Central memory CD8-positive, alpha-beta T cell (primary cell): ENCODE measurements around the gene TRRAP.

Experiments used
- ATAC-seq: fragments of 150-1000 bp; cut with Tn5 transposase; replicated peaks from 2 replicates; pipeline ENCODE4 v1.10.0; 2022; ENCODE audit warnings: mild to moderate bottlenecking, moderate FRiP score, moderate number of reproducible peaks; ENCODE audit not compliant: poor library complexity, severe bottlenecking; ENCODE audit errors: extremely low read depth
- DNase-seq, 2 donors: peaks; one replicate each; pipeline ENCODE4 v3.0.0; 2021; ENCODE audit warnings: low spot score in 2 of 2
- H3K27ac Mint-ChIP-seq: one replicate; pipeline ENCODE4 v1.8.0; 2022; ENCODE audit warnings: low read depth, mild to moderate bottlenecking, moderate library complexity, mixed read lengths
- H3K27me3 Mint-ChIP-seq: one replicate; pipeline ENCODE4 v1.8.0; 2022; ENCODE audit warnings: mixed read lengths
- H3K36me3 Mint-ChIP-seq: one replicate; pipeline ENCODE4 v1.8.0; 2022; ENCODE audit warnings: mild to moderate bottlenecking, moderate library complexity, mixed read lengths; ENCODE audit not compliant: insufficient read depth
- H3K4me1 Mint-ChIP-seq: one replicate; pipeline ENCODE4 v1.8.0; 2022; ENCODE audit warnings: mixed read lengths
- H3K4me3 Mint-ChIP-seq: one replicate; pipeline ENCODE4 v1.8.0; 2022; ENCODE audit warnings: mild to moderate bottlenecking, moderate library complexity, mixed read lengths
- H3K9me3 Mint-ChIP-seq: one replicate; pipeline ENCODE4 v1.8.0; 2022; ENCODE audit warnings: mixed read lengths

The TRRAP gene

DNA sequence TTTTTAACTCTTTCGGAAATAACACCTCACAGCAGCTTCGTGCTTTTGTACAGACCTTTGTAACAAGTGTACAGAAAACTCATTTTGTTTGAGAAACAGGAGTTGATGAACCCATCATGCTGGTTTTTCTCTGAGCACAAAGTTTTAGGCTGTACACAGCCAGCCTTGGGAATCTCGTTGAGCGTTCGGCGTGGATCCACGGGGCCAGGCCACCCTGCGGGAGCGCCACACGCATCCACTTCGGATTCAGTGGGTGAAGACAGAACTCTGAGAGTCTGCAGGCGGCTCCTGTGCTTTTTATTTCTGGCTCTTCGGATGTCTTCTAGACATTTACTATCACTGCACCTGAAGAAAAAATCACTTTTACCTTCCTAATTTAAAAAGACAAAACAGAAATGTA is 134.4 kb downstream of the TRRAP start:
- H3K36me3 Mint-ChIP-seq: peaks cover 60% of the 10 kb centered on the region
- ATAC-seq: no peak

DNA sequence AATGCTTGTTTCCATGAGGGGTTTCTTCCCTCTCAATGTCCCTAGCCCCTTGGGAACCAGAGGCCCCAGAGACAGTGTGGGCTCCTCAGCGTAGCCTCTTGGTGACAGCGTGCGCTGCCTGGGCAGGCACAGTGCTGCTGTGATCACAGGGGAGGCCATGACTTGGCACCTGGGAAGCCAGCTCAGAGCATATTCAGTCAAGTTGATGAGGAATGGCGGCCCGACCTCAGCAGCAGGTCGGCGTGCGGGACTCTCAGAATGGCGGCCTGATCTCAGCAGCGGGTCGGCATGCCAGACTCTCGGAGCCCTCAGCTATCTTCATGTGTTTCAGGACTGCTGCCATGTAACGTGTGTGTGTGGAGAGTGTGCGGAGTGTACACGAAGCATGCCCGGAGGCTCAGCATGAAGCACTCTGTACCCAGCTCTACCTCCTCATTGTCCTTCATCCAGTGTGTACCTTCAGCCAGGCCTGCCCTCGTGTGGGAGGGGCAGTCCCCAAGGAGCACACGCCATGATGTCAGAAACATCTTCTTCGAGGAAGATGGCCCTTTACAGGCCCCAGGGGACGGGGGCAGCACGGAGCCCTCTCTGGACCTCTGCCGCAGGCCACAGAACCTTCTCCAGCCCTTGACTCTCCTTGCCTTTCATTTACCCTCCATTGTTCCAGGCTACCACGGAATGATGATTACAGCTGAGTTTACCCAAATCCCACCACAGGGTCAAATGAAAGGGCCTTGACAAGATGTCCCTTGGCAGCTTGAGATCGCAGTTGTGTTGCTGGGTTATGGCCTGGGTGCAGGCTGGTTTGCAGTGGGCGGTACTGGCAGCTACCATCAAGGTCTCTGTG is 135.2 kb downstream of the TRRAP start:
- ATAC-seq (no peak), DNase-seq (no peak)
- Mint-ChIP-seq H3K27ac (no peak overlapping the region), H3K27me3 (no peaks in the 10 kb centered on the region), H3K4me1 (peaks cover 4% of the 10 kb centered on the region), H3K4me3 (no peak overlapping the region), H3K36me3 (peaks cover 60% of the 10 kb centered on the region), H3K9me3 (no peaks in the 10 kb centered on the region)

More for the DNA sequence above, 134.4 kb downstream of the TRRAP start:
- no peak overlapping the region for H3K4me3 Mint-ChIP-seq
- H3K27me3 Mint-ChIP-seq: no peaks in the 10 kb centered on the region
- DNase-seq: no peak
- peaks cover 4% of the 10 kb centered on the region for H3K4me1 Mint-ChIP-seq
- no peak overlapping the region for H3K27ac Mint-ChIP-seq
- H3K9me3 Mint-ChIP-seq: no peaks in the 10 kb centered on the region

DNA sequence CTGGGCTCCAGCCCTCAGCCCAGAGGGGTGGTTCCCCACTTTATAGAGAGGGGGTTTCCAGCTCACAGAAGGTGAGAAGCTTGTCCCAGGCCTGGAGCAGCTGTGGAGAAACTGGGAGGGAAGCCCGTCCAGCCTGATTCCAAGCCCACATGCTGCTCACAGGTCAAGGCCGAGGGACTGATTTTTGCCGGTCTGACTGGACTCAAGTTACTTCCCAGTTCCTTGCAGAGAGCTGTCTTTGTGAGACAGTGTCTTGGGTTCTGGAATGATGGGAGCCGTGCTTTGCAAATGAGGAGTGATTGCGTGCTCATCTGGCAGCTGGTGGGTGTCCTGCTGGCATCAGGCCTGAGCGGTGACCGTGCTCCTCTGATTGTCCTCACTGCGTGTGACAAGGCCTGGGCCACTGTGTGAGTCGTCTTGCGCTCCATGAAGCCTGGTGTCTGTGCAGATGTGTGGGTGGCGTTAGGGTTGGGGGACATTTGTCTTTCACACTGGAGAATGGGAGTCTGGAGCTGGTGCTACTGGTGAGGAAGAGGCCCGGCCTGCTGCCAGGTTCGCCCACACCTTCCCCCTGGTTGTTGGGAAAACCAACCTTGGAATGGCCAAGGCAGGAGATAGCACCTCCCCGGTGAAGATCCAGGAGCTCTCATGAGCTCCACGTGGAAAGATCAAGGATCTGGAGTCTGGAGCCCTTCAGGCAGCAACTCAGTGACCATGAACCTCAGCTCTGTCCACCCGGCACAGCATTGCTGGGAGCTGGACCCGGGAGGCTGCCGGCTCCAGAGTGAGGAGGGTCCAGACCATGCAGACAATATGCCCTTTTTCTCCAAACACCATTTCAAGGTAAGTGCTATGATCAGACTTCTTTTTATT is 136.0 kb downstream of the TRRAP start:
- H3K9me3 Mint-ChIP-seq: no peaks in the 10 kb centered on the region
- ATAC-seq (no peak), DNase-seq (no peak)
- no peaks in the 10 kb centered on the region for H3K27me3 Mint-ChIP-seq
- no peak overlapping the region for H3K4me3 Mint-ChIP-seq
- H3K4me1 Mint-ChIP-seq: peaks cover 4% of the 10 kb centered on the region
- peaks cover 55% of the 10 kb centered on the region for H3K36me3 Mint-ChIP-seq
- H3K27ac Mint-ChIP-seq: no peak overlapping the region

DNA sequence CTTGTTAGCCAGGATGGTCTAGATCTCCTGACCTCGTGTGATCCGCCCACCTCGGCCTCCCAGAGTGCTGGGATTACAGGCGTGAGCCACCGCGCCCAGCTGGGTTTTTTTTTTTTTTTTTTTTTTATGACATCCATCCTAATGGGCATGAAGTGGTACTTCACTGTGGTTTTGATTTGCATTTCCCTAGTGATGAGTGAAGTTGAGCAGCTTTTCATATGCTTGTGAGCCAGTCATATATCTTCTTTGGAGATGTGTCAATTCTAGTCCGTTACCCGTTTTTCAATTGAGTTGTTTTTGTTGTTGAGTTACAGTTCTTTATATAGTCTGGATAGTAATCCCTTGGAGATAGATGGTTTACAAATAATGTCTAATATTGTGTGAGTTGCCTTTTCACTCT is 137.9 kb downstream of the TRRAP start:
- no peaks in the 10 kb centered on the region for H3K9me3 Mint-ChIP-seq
- no peak overlapping the region for H3K4me3 Mint-ChIP-seq
- no peak overlapping the region for H3K27ac Mint-ChIP-seq
- ATAC-seq: no peak
- H3K27me3 Mint-ChIP-seq: no peaks in the 10 kb centered on the region
- H3K4me1 Mint-ChIP-seq: peaks cover 4% of the 10 kb centered on the region
- H3K36me3 Mint-ChIP-seq: peaks cover 42% of the 10 kb centered on the region
- no peak for DNase-seq

DNA sequence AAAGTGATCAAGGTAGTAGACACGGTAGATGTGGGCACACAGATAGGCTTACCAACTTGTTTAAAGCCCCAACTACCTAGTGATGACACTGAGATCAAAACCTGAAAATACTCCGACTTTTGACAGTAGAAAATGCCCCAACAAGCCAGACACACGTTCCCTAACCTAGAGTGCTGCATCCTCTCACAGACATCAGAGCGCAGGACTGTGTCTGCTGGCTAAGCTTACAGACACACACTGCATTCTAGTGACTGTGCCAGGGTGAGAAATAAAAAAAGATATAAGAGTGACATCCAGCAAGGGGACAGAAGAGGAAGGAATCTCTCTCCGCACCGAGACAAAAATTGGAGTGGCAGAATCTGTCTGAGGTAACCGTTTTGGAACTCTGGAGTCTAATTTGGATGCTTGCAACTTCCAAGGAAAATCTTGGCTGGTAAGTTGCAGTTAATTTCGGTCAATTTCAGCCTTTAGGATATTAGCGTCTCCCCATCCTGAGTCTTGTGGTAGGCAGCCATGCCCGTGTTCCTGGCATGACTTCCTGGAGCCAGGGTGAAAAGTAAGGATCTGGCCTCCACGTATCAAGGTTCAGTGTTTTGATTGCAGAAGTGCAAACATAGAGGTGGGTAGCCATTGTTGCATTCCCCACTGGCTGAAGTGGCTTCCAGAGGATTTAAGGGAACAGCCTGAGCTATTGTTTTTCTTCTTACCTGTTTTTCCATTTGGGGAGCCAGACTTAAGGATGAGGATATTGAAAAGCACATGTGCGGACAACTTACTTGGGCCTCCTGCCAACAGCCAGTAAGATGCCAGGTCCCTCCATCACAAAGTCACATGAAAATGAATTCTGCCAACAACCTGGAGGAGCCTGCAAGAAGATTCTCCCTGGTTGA is 141.4 kb downstream of the TRRAP start:
- no peaks in the 10 kb centered on the region for H3K9me3 Mint-ChIP-seq
- H3K4me3 Mint-ChIP-seq: no peak overlapping the region
- DNase-seq (no peak), ATAC-seq (no peak)
- peaks cover 15% of the 10 kb centered on the region for H3K36me3 Mint-ChIP-seq
- no peaks in the 10 kb centered on the region for H3K4me1 Mint-ChIP-seq
- no peak overlapping the region for H3K27ac Mint-ChIP-seq
- no peaks in the 10 kb centered on the region for H3K27me3 Mint-ChIP-seq

DNA sequence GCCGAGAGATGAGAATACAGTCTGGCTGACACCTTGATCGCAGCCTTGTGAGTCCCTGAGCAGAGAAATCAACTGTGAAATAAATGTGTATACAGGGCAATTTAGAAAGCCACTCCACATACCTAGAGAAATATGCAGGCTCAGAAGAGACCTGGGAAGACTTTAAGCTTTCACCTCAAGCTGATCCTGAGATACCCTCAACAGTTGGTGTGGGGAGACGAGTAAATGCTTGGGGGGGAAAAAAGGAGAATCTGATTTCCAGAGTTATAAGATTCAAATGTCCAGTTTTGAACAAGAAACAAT is 142.0 kb downstream of the TRRAP start:
- H3K27ac Mint-ChIP-seq: no peak overlapping the region
- DNase-seq (no peak), ATAC-seq (no peak)
- H3K36me3 Mint-ChIP-seq: peaks cover 13% of the 10 kb centered on the region
- H3K27me3 Mint-ChIP-seq: no peaks in the 10 kb centered on the region
- no peaks in the 10 kb centered on the region for H3K9me3 Mint-ChIP-seq
- H3K4me3 Mint-ChIP-seq: no peak overlapping the region
- no peaks in the 10 kb centered on the region for H3K4me1 Mint-ChIP-seq

DNA sequence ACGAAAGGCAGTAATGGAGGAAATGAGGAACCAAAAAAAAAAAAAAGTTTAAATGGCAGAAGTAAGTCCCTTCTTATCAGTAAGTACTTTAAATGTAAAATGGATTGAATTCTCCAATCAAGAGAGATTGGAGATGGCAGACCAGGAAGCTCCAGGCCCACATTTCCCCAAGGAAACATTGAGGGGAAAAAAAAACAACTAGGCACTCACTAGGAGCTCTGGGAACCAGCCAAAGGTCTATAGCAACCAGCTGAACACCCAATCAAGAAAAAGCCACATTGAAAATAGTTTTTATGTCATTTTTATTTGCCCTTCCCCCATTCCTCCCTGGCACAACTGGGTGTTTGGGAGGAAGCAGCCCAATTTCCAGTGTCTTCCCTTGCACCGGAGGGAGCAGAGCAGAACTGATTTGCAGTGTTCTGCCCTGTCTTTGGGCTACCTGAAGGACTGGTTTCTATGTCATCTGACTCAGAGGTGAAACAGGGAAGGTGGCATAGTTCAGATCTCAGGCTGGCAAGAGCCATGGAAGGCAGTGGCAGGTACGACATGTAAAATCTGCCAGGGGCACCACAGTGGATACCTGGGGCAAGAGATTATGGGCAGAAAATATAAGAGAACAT is 143.7 kb downstream of the TRRAP start:
- DNase-seq (no peak), ATAC-seq (no peak)
- H3K27ac Mint-ChIP-seq: peak overlapping the region; percentile 24
- no peaks in the 10 kb centered on the region for H3K27me3 Mint-ChIP-seq
- H3K9me3 Mint-ChIP-seq: no peaks in the 10 kb centered on the region
- H3K4me3 Mint-ChIP-seq: no peak overlapping the region
- H3K36me3 Mint-ChIP-seq: peaks cover 13% of the 10 kb centered on the region
- no peaks in the 10 kb centered on the region for H3K4me1 Mint-ChIP-seq

DNA sequence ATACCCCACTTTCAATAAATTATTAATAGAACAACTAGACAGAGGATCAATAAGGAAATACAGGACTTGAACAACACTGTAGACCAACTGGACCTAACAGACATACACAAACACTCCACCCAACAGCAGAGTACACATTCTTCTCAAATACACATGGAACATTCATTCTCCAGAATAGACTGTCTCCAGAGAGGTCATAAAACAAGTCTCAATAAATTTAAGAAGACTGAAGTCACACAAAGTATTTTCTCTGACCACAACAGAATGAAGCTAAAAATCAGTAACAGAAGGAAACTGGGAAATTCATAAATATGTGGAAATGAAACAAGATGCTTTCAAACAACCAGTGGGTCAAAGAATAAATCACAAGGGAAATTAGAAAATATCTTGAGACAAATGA is 145.7 kb downstream of the TRRAP start:
- H3K36me3 Mint-ChIP-seq: peaks cover 18% of the 10 kb centered on the region
- H3K27me3 Mint-ChIP-seq: no peaks in the 10 kb centered on the region

DNA sequence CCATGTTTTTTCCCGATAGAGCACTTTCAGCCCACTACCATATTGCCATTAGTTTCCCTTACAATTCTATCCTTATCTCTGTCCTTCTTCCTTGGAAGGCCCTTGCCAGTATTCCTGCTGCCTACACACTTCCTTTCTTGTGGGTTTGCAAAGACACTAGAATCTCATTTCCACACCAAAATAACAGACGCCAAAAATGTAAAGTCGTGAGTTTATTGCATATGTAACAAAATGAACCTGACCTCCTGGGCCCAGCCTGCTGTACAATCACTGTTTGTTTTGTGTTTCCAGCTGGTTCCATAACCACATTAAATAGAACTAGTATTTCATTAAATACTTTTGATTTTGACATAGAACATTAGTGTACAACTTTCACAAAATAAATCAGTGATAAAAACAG is 148.9 kb downstream of the TRRAP start:
- ATAC-seq (no peak), DNase-seq (no peak)
- Mint-ChIP-seq H3K36me3 (peaks cover 35% of the 10 kb centered on the region), H3K27me3 (no peaks in the 10 kb centered on the region), H3K9me3 (no peaks in the 10 kb centered on the region), H3K4me3 (no peak overlapping the region), H3K27ac (peak overlapping the region; percentile 30), H3K4me1 (no peaks in the 10 kb centered on the region)

More for the DNA sequence above, 145.7 kb downstream of the TRRAP start:
- H3K27ac Mint-ChIP-seq: no peak overlapping the region
- no peak for ATAC-seq
- no peaks in the 10 kb centered on the region for H3K4me1 Mint-ChIP-seq
- H3K4me3 Mint-ChIP-seq: no peak overlapping the region
- DNase-seq: no peak
- H3K9me3 Mint-ChIP-seq: no peaks in the 10 kb centered on the region

DNA sequence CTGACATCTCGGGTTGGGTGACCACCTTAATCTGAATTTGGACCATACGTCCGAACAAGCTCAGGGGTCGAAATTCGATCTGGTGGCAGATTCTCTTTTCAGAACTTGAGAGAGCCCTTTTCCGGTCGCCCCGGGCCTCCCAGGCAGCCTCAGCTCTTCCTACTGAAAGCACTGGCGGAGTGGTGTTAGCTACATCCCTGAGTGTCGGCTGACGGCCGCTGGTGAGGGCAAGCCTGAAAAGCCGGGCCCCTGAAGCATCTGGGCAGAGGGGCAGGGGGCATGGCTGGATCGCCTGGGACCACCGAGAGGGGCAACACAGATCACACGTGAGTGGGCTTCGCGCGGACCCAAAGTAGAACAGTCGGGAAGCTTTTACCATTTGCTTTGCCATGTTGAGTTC is 149.5 kb downstream of the TRRAP start:
- Mint-ChIP-seq H3K36me3 (peaks cover 40% of the 10 kb centered on the region), H3K27ac (peak overlapping the region; percentile 30), H3K4me1 (no peaks in the 10 kb centered on the region), H3K27me3 (no peaks in the 10 kb centered on the region), H3K9me3 (no peaks in the 10 kb centered on the region), H3K4me3 (no peak overlapping the region)
- ATAC-seq: no peak
- DNase-seq: no peak

DNA sequence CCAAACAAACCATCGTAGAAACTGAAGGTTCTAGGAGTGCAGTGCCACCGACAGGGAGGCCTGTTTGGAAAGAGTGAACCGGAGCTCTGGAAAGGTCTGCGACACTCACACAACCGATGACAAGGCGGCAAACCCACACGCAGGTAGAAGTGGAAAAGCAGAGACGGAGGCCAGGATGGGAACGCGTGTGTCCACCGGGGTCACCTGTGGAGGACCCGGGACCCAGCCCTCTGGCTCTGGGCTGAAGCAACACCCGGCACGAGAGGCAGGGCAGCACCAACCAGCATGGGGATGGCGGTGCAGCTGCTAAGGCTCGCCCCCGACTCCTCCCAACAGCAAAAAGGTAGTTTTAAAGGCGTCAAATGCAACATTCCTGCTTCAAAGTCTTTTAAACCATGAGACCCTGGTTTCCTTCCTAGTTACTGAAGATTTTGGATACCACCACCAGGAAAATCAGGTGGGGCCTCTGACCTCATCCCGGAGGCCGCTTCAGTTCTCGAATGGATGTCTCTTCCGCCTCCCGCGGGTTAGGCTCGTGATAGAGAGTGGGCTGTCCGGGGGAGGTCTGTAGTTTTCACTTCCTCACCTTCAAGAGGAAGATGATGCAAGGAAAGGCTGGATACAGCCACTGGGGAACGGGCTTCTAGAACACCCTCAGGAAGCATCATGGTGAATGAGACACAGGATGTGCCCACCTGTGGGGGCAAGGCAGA is 150.1 kb downstream of the TRRAP start:
- no peaks in the 10 kb centered on the region for H3K27me3 Mint-ChIP-seq
- H3K9me3 Mint-ChIP-seq: no peaks in the 10 kb centered on the region
- H3K27ac Mint-ChIP-seq: peak overlapping the region; percentile 30
- no peak overlapping the region for H3K4me3 Mint-ChIP-seq
- H3K36me3 Mint-ChIP-seq: peaks cover 41% of the 10 kb centered on the region
- H3K4me1 Mint-ChIP-seq: no peaks in the 10 kb centered on the region
- DNase-seq (no peak), ATAC-seq (no peak)
